ENCODE data around the gene RGMA.

RGMA gene

DNA sequence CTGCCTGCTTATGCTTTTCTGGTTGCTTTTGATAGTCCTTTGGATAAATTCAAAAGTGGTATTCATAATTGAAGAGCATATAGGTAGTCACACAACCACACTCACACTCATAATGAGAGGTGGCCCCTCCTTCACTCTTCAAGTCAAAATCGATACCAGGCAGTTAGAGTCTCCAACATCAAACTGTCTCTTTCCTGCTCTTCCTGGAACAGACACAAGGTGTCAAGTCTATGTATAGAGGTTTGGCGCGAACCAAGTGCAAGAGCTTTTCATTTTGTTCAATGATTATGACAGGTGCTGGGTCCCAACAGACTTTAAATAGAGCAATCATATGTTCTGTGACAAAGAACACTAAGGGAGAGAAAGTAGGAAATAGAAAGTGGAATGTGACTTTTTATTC lies 29.9 kb upstream of the RGMA start:
- no peaks in the 10 kb centered on the region for H3K27me3 ChIP-seq (ENCODE audit: insufficient read depth, low read depth)
- H3K36me3 ChIP-seq (ENCODE audit: insufficient read depth), result no peaks in the 10 kb centered on the region
- no peaks in the 10 kb centered on the region for H3K79me2 ChIP-seq (ENCODE audit: insufficient read depth, low read depth)
- H3K27ac ChIP-seq, result no peak overlapping the region
- H2AFZ ChIP-seq (ENCODE audit: low read depth), result no peak overlapping the region
- no peak overlapping the region for H3K4me3 ChIP-seq (IDR thresholded peaks at IDR 0.05; ENCODE audit: insufficient read depth, low read depth, low read length)
- no peaks in the 10 kb centered on the region for H3K4me1 ChIP-seq (ENCODE audit: low read depth, poor library complexity, severe bottlenecking)
- H4K20me1 ChIP-seq (ENCODE audit: insufficient read depth), result no peaks in the 10 kb centered on the region
- H3K4me2 ChIP-seq, result no peak overlapping the region
- TF ChIP-seq, protein P1, sequence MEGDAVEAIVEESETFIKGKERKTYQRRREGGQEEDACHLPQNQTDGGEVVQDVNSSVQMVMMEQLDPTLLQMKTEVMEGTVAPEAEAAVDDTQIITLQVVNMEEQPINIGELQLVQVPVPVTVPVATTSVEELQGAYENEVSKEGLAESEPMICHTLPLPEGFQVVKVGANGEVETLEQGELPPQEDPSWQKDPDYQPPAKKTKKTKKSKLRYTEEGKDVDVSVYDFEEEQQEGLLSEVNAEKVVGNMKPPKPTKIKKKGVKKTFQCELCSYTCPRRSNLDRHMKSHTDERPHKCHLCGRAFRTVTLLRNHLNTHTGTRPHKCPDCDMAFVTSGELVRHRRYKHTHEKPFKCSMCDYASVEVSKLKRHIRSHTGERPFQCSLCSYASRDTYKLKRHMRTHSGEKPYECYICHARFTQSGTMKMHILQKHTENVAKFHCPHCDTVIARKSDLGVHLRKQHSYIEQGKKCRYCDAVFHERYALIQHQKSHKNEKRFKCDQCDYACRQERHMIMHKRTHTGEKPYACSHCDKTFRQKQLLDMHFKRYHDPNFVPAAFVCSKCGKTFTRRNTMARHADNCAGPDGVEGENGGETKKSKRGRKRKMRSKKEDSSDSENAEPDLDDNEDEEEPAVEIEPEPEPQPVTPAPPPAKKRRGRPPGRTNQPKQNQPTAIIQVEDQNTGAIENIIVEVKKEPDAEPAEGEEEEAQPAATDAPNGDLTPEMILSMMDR (conservative IDR thresholded peaks at IDR 0.05; ENCODE audit: low read depth, low read length), result no peak
- H3K9ac ChIP-seq, result no peak overlapping the region

DNA sequence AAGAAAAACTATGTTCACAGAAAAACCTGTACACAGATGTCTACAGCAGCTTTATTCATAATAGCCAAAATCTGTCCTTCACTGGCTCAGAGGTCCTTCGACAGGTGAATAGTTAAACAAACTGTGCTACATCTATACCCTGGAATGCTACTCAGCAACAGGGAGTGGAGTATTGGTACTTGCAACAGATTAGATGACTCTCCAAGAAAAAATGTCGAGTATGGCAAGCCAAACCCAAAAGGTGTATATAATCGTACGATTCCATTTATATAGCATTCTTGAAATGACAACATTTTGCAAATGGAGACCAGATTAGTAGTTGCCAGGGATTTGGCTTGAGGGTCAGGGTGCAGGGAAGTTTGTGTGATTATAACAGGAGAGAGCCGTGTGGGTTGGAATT lies 22.4 kb upstream of the RGMA start:
- no peak overlapping the region for H2AFZ ChIP-seq (ENCODE audit: low read depth)
- H3K4me1 ChIP-seq (ENCODE audit: low read depth, poor library complexity, severe bottlenecking), result no peaks in the 10 kb centered on the region
- H3K36me3 ChIP-seq (ENCODE audit: insufficient read depth), result no peaks in the 10 kb centered on the region
- no peaks in the 10 kb centered on the region for H3K79me2 ChIP-seq (ENCODE audit: insufficient read depth, low read depth)
- H3K4me2 ChIP-seq, result no peak overlapping the region
- no peak overlapping the region for H3K27ac ChIP-seq
- TF ChIP-seq, protein P1 (conservative IDR thresholded peaks at IDR 0.05; ENCODE audit: low read depth, low read length), result no peak
- no peak overlapping the region for H3K9ac ChIP-seq
- H3K27me3 ChIP-seq (ENCODE audit: insufficient read depth, low read depth), result no peaks in the 10 kb centered on the region
- H3K4me3 ChIP-seq (IDR thresholded peaks at IDR 0.05; ENCODE audit: insufficient read depth, low read depth, low read length), result no peak overlapping the region
- no peaks in the 10 kb centered on the region for H4K20me1 ChIP-seq (ENCODE audit: insufficient read depth)

DNA sequence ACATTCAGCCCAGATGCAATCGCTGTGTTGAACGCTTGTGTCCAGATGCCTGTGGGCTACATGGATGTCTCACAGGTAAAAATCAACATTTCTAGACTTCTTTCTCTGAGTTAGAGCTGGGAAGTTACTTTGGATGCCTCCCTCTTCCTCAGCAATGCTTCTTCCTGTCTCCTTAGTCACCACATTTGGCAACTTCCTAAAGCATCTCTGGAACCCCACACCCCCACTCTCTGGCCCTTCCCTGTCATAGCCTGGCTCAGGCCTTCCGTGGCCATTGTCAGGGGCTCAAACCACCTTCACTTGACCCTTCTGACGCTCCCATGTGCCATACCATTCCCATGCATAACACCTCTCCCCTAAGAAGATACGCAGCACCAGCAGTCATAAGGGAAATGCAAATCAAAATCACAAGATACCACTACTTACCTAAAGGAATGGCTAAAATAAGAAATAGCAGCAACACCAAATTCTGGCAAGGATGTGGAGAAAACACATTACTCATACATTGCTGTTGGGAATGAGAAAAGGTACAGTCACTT lies 21.6 kb upstream of the RGMA start:
- Histone ChIP-seq H3K27ac (no peak overlapping the region), H3K4me2 (no peak overlapping the region), H3K36me3 (ENCODE audit: insufficient read depth) (no peaks in the 10 kb centered on the region), H3K4me1 (ENCODE audit: low read depth, poor library complexity, severe bottlenecking) (no peaks in the 10 kb centered on the region), H4K20me1 (ENCODE audit: insufficient read depth) (no peaks in the 10 kb centered on the region), H3K27me3 (ENCODE audit: insufficient read depth, low read depth) (no peaks in the 10 kb centered on the region), H2AFZ (ENCODE audit: low read depth) (no peak overlapping the region), H3K4me3 (IDR thresholded peaks at IDR 0.05; ENCODE audit: insufficient read depth, low read depth, low read length) (no peak overlapping the region), H3K79me2 (ENCODE audit: insufficient read depth, low read depth) (no peaks in the 10 kb centered on the region), H3K9ac (no peak overlapping the region)
- TF ChIP-seq, protein P1 (conservative IDR thresholded peaks at IDR 0.05; ENCODE audit: low read depth, low read length), result no peak

DNA sequence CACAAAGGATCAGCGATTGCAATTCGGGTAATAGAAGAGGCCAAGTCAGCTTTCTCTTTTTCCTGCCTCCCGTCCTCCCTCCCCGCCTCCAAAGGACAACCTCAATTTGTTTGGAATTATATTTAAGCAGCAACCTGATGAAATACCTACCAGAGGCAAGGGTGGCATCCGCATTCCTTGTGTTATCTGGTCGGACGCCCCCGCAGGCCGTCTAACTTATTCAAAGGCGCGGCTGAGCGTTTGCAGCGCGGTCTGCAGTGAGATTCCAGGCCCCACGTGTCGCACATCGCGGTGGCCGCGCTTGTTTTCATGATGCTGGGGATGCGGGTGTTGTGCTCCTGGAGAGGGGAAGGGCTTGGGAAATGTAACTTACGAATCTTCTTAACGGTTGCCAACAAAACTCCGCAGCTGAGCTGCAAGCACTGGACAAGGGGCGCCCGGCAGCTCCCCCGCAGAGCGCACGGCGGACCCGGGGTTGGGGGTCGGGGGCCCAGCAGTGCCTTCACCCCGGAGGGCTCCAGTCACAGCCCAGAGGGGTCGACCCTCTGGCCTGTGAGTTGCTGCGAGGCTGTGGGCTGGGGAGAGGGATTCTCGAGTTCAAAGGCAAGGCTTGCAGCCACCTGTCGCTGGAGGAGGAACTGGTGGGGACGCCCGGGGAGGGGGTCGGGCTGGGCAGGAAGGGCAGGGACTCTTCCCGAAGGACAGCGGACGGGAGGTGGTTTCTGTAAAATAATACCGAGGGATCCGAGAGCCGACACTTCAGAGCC lies 20.5 kb upstream of the RGMA start:
- no peak overlapping the region for H2AFZ ChIP-seq (ENCODE audit: low read depth)
- no peaks in the 10 kb centered on the region for H3K36me3 ChIP-seq (ENCODE audit: insufficient read depth)
- no peaks in the 10 kb centered on the region for H4K20me1 ChIP-seq (ENCODE audit: insufficient read depth)
- H3K27me3 ChIP-seq (ENCODE audit: insufficient read depth, low read depth), result no peaks in the 10 kb centered on the region
- no peaks in the 10 kb centered on the region for H3K4me1 ChIP-seq (ENCODE audit: low read depth, poor library complexity, severe bottlenecking)
- no peak overlapping the region for H3K9ac ChIP-seq
- H3K4me2 ChIP-seq, result no peak overlapping the region
- H3K27ac ChIP-seq, result no peak overlapping the region
- no peak overlapping the region for H3K4me3 ChIP-seq (IDR thresholded peaks at IDR 0.05; ENCODE audit: insufficient read depth, low read depth, low read length)
- TF ChIP-seq, protein P1 (conservative IDR thresholded peaks at IDR 0.05; ENCODE audit: low read depth, low read length), result no peak
- H3K79me2 ChIP-seq (ENCODE audit: insufficient read depth, low read depth), result no peaks in the 10 kb centered on the region
